Activated naive CD4-positive, alpha-beta T cell treated with anti-CD3 and anti-CD28 coated beads, Interleukin-2, amount 50 U/mL, for 24 hours (primary cell): ENCODE measurements around the gene SH3D19.
"Not testable (repeated sequence)": the region's sequence is repeated elsewhere in the genome, so short reads cannot be mapped to it uniquely, and the experiment has no call there.

Source experiments
- H3K27ac Mint-ChIP-seq: one replicate; pipeline ENCODE4 v1.8.0; 2021; ENCODE audit warnings: mild to moderate bottlenecking, mixed read lengths
- H3K27me3 Mint-ChIP-seq: one replicate; pipeline ENCODE4 v1.8.0; 2021; ENCODE audit warnings: mixed read lengths
- H3K36me3 Mint-ChIP-seq: one replicate; pipeline ENCODE4 v1.8.0; 2021; ENCODE audit warnings: mixed read lengths
- H3K4me1 Mint-ChIP-seq: one replicate; pipeline ENCODE4 v1.8.0; 2021; ENCODE audit warnings: mixed read lengths
- H3K4me3 Mint-ChIP-seq: one replicate; pipeline ENCODE4 v1.8.0; 2021; ENCODE audit warnings: mild to moderate bottlenecking, mixed read lengths
- H3K9me3 Mint-ChIP-seq: one replicate; pipeline ENCODE4 v1.8.0; 2021; ENCODE audit warnings: mixed read lengths

SH3D19 gene

GRCh38 chr4:151147000-151147399, 178.4 kb downstream of the SH3D19 start:
- Mint-ChIP-seq H3K36me3 (no peaks in the 10 kb centered on the region), H3K9me3 (no peaks in the 10 kb centered on the region), H3K27ac (no peak overlapping the region), H3K27me3 (no peaks in the 10 kb centered on the region), H3K4me3 (no peak overlapping the region), H3K4me1 (no peaks in the 10 kb centered on the region)

DNA sequence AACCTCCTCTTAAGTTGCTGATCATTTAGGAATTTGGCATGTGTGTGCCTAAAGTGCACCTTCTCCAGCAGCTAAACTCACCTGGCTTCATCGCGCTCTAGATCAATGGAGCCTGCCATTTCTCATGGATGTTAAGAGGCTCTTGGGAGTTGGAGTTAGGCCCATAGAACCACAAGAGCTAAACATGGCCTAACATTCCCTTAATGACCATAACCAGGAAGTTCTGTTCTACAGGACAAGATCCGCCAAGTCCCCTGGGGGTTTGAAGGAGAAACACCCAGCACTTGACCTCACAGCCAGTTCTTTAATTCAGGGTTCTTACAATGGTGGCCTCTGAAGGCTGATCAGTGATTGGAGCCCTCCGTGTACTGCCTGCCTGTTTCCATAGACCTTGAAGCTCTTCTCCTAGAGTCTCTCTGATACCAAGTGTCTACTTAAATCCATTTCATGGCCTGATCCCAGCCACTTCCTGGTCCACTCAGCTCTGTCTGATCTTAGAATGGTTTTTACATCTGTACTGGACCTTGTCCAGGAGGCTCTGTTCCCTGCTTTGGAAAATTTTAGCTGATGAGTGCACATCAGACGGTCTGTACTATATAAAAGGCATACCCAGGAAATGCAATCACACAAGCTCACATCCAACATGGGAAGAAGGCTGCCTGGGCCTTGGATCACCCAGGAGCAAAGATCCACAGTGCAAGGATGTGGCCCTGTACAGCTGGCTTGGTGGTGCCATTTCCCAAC, 180.9 kb downstream of the SH3D19 start:
- H3K27me3 Mint-ChIP-seq, result no peaks in the 10 kb centered on the region
- no peaks in the 10 kb centered on the region for H3K9me3 Mint-ChIP-seq
- H3K4me1 Mint-ChIP-seq, result no peaks in the 10 kb centered on the region
- no peak overlapping the region for H3K4me3 Mint-ChIP-seq
- H3K36me3 Mint-ChIP-seq, result no peaks in the 10 kb centered on the region
- H3K27ac Mint-ChIP-seq, result no peak overlapping the region

- Mint-ChIP-seq H3K4me3 (no peak overlapping the region), H3K4me1 (no peaks in the 10 kb centered on the region), H3K9me3 (no peaks in the 10 kb centered on the region)
These were observed 181.6 kb downstream of the SH3D19 start for GRCh38 chr4:151143811-151144210.

DNA sequence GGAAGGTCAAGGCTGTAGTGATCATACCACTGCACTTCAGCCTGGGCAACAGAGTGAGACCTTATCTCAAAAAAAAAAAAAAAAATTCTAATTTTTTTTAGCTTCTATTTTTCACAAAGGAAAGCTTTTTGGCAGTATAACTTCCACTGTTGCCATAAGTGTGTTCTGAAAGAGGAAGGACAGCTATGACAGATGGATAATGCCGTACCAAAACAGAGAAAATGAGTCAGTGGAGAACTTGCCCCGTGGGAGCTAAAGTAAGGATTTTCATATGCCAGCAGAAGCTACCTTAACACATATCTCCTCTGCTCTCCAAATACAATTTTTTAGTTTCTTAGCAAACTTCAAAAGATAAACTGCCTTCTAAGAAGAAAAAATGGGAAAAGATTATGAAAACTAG, 182.2 kb downstream of the SH3D19 start:
- Mint-ChIP-seq H3K36me3 (no peaks in the 10 kb centered on the region), H3K9me3 (no peaks in the 10 kb centered on the region), H3K4me1 (no peaks in the 10 kb centered on the region), H3K4me3 (no peak overlapping the region), H3K27ac (no peak overlapping the region), H3K27me3 (no peaks in the 10 kb centered on the region)

More at GRCh38 chr4:151143811-151144210, 181.6 kb downstream of the SH3D19 start:
- Mint-ChIP-seq H3K36me3 (no peaks in the 10 kb centered on the region), H3K27me3 (no peaks in the 10 kb centered on the region), H3K27ac (no peak overlapping the region)

DNA sequence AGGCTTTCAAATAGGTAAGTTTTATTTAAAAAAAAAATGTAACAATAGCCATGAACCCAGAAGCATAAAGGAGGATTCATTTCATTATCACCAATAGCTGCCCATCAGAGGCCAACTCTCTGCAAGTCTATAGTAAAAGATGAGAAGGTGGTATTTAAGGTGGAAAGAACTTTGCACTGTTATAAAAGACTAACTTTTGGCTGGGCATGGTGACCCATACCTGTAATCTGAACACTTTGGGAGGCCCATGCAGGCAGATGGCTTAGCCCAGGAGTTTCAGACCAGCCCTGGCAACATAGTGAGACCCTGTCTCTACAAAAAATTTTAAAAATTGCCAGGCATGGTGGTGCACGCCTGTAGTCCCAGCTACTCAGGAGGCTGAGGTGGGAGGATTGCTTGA, 182.6 kb downstream of the SH3D19 start:
- Mint-ChIP-seq H3K36me3 (no peaks in the 10 kb centered on the region), H3K9me3 (no peaks in the 10 kb centered on the region), H3K4me1 (no peaks in the 10 kb centered on the region), H3K4me3 (no peak overlapping the region), H3K27me3 (no peaks in the 10 kb centered on the region), H3K27ac (no peak overlapping the region)

DNA sequence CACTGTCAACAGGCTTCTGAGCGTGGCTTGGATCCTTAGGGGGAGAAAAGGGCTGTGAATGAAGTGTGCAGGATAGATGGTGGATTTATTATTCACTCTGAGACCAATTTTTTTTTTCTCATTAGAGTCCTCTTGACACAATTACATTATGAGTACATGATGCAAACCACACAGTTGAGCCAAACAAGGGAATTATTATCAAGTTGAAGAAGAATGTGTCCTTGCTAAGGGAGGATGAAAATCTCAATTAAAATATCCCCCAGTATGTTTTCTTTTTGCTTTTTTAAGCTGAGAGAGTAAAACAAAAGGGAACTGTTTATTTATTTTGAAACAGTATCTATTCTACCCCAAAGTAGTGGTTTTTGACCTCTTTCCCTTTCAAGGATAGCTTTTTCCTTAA, 185.6 kb downstream of the SH3D19 start:
- Mint-ChIP-seq H3K9me3 (no peaks in the 10 kb centered on the region), H3K4me3 (no peak overlapping the region), H3K27ac (no peak overlapping the region), H3K4me1 (no peaks in the 10 kb centered on the region), H3K36me3 (no peaks in the 10 kb centered on the region), H3K27me3 (no peaks in the 10 kb centered on the region)

DNA sequence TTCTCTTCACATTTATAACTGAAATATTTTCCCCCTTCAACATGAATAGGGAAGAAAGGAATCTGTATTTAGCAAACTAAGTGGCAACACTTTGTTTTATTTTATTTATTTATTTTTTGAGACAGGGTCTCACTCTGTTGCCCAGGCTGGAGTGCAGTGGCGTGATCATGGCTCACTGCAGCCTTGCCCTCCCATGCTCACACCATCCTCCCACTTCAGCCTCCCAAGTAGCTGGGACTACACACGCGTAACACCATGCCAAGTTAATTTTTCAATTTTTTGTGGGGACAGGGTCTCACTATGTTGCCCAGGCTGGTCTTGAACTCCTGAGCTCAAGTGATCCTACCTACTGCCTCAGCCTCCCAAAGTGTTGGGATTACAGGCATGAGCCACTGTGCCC, 189.4 kb downstream of the SH3D19 start:
- not testable (repeated sequence) for H3K36me3 Mint-ChIP-seq, H3K27ac Mint-ChIP-seq, H3K4me3 Mint-ChIP-seq, H3K27me3 Mint-ChIP-seq, H3K9me3 Mint-ChIP-seq, H3K4me1 Mint-ChIP-seq

DNA sequence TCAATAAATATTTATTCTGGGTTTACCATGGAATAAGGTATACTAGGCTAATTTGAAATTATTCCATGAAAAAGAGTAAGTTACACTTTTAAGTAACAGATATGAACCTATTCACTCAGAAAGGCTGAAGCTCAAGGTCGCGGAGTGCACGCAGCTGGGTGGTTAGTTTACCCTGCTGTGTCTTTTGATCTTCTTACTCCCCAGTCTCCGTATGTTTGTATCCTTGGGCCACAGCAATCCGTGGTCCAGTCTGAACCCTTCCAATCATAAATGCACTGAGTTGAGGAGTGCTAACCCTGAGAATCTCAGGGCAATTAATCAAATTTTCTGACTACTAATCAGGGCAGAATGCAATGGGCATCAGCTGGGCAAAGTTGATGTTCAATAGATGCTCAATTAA, 192.1 kb downstream of the SH3D19 start:
- Mint-ChIP-seq H3K4me1 (no peaks in the 10 kb centered on the region), H3K36me3 (no peaks in the 10 kb centered on the region), H3K9me3 (no peaks in the 10 kb centered on the region), H3K27ac (no peak overlapping the region), H3K27me3 (no peaks in the 10 kb centered on the region), H3K4me3 (no peak overlapping the region)

DNA sequence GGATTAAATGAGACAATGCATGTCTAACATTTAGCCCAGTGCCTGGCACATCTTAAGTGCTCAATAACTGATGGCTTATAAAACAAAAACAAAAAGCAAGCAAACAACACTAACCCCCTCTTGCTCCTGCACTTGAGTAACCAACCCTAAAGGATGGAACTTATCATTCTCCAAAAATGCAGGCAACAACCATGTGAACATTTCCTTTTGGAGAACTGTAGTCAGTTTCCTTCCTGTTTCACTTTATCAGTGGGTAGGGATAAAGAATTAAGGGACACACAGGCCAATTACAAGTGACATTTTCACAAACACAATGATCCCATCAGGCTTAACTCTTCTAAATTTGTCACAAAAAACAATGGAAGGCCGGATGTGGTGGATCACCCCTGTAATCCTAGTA, 195.6 kb downstream of the SH3D19 start:
- Mint-ChIP-seq H3K27ac (no peak overlapping the region), H3K9me3 (no peaks in the 10 kb centered on the region), H3K36me3 (no peaks in the 10 kb centered on the region), H3K4me3 (no peak overlapping the region), H3K4me1 (no peaks in the 10 kb centered on the region), H3K27me3 (no peaks in the 10 kb centered on the region)

GRCh38 chr4:151117371-151117962, 207.9 kb downstream of the SH3D19 start:
- H3K36me3 Mint-ChIP-seq, result peaks cover 2% of the 10 kb centered on the region
- no peaks in the 10 kb centered on the region for H3K9me3 Mint-ChIP-seq
- no peak overlapping the region for H3K4me3 Mint-ChIP-seq
- H3K4me1 Mint-ChIP-seq, result peaks cover 8% of the 10 kb centered on the region
- no peak overlapping the region for H3K27ac Mint-ChIP-seq
- H3K27me3 Mint-ChIP-seq, result no peaks in the 10 kb centered on the region

DNA sequence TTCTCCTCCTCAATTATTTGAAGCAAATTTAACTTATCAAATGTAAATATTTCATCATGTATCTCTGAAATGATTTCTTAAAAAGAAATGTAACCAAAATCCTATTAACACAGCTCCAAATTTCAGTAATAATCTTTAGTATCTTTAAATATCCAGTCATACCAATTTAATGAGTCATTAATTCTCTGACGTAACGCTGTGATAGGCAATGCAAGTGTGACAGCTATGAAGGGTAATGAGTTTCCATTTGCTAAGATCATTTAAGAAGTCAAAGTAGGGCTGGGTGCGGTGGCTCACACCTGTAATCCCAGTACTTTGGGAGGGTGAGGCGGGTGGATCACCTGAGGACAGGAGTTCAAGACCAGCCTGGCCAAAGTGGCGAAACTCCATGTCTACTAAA, 210.4 kb downstream of the SH3D19 start:
- Mint-ChIP-seq H3K4me3 (no peak overlapping the region), H3K27ac (no peak overlapping the region), H3K36me3 (peaks cover 2% of the 10 kb centered on the region), H3K27me3 (no peaks in the 10 kb centered on the region), H3K9me3 (no peaks in the 10 kb centered on the region), H3K4me1 (peaks cover 4% of the 10 kb centered on the region)

DNA sequence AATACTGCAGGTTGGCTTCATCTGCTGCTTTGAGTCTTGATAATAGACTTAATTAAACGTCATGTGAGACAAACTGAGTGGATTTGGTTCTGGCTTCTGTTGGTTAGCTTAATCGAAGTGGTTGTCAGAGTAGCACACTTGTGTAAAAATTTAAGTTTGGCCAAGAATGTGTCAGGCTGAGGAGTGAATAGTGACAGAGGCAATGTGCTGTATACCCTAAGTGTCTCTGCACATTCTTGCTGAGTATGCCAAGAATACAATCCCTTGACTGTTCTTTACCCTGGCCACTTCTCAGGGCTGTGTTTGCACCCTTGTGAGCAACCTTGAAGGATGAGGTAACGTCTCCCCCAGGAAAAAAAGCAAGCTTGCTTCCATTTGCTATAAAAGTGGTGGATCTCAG, 211.1 kb downstream of the SH3D19 start:
- peaks cover 2% of the 10 kb centered on the region for H3K36me3 Mint-ChIP-seq
- H3K9me3 Mint-ChIP-seq, result no peaks in the 10 kb centered on the region
- H3K4me1 Mint-ChIP-seq, result peaks cover 4% of the 10 kb centered on the region
- H3K27me3 Mint-ChIP-seq, result no peaks in the 10 kb centered on the region
- H3K27ac Mint-ChIP-seq, result no peak overlapping the region
- H3K4me3 Mint-ChIP-seq, result no peak overlapping the region

DNA sequence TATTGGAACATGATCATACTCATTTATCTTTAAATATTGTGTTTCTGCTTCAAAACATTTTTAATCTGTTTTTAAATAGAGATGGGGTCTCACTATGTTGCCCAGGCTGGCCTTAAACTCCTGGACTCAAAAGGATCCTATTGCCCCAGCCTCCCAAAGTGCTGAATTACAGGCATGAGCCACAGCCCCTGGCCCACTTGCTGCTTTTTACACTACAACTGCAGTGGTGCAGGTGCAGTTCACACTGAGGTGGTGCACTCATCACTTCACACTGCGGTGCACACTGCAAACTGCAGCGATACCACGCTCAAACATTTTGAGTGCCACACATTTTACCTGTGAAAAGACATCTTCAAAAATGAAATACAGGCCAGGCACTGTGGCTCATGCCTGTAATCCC, 215.2 kb downstream of the SH3D19 start:
- H3K9me3 Mint-ChIP-seq, result no peaks in the 10 kb centered on the region

DNA sequence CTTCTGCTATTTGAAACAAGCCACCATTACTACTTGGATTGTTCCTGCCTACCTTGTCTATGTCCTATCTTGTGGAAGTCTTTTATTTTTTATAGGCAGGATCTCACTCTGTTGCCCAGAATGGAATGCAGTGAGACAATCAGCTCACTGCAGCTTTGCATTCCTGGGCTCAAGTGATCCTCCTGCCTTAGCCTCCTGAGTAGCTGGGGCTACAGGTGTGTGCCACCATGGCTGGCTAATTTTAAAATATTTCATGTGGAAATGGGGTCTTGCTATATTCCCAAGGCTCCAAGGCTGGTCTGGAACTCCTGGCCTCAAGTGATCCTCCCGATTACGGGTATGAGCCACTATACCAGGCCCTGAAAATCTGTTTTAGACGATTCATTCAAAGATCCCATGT, 218.3 kb downstream of the SH3D19 start:
- Mint-ChIP-seq H3K27ac (no peak overlapping the region), H3K4me3 (no peak overlapping the region), H3K4me1 (peaks cover 24% of the 10 kb centered on the region), H3K27me3 (no peaks in the 10 kb centered on the region), H3K36me3 (peaks cover 16% of the 10 kb centered on the region), H3K9me3 (no peaks in the 10 kb centered on the region)

More for the DNA sequence above, 215.2 kb downstream of the SH3D19 start:
- peaks cover 6% of the 10 kb centered on the region for H3K4me1 Mint-ChIP-seq
- peaks cover 7% of the 10 kb centered on the region for H3K36me3 Mint-ChIP-seq
- no peak overlapping the region for H3K27ac Mint-ChIP-seq
- H3K27me3 Mint-ChIP-seq, result no peaks in the 10 kb centered on the region
- H3K4me3 Mint-ChIP-seq, result no peak overlapping the region

- H3K4me3 Mint-ChIP-seq, result no peak overlapping the region
- H3K4me1 Mint-ChIP-seq, result peaks cover 30% of the 10 kb centered on the region
- H3K9me3 Mint-ChIP-seq, result no peaks in the 10 kb centered on the region
- no peak overlapping the region for H3K27ac Mint-ChIP-seq
- H3K27me3 Mint-ChIP-seq, result no peaks in the 10 kb centered on the region
- peaks cover 27% of the 10 kb centered on the region for H3K36me3 Mint-ChIP-seq
These were observed 219.9 kb downstream of the SH3D19 start for GRCh38 chr4:151105454-151106032.

GRCh38 chr4:151104621-151105020, 220.8 kb downstream of the SH3D19 start:
- Mint-ChIP-seq H3K27ac (no peak overlapping the region), H3K4me3 (no peak overlapping the region), H3K4me1 (peaks cover 30% of the 10 kb centered on the region), H3K27me3 (no peaks in the 10 kb centered on the region), H3K36me3 (peaks cover 34% of the 10 kb centered on the region), H3K9me3 (no peaks in the 10 kb centered on the region)
